PC-3 (cell line): ENCODE measurements around the gene USP4.

ENCODE experiments used
- EZH2 ChIP-seq: fragments of 300-600 bp; sonication (generic); IDR thresholded peaks from one replicate; pipeline ENCODE4 v1.6.1; 2017; ENCODE audit warnings: antibody characterized with exemption, mild to moderate bottlenecking, low read length; ENCODE audit not compliant: unreplicated experiment
- TF ChIP-seq, protein P1 (sequence below): fragments of 300-600 bp; sonication (generic); conservative IDR thresholded peaks from 2 replicates; pipeline ENCODE4 v1.5.1; 2017; ENCODE audit warnings: antibody characterized with exemption, low read depth, mild to moderate bottlenecking, low read length

DNA sequence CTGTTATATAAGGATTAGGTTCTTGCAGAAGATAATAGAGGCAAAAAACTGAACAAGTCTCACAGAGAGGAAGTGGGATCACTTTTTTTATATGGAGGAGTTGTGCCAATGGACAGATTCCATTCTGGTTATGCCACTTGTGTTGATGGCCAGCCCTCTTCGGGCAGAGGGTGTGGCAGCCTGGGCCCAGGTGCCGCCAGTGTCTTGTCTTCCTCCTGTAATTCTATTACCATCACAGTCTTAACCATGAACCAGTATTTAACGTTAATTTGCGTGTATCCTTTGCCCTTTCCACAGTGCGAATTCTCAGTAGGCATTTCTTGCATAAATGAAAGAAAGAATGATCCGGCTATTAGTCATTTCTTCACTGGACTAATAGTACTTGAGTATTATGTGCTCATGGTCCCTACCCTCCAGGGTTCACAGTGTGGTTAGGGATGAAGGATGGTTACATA, 7.0 kb upstream of the USP4 start:
- TF ChIP-seq EZH2: no peak
- TF ChIP-seq, protein P1, sequence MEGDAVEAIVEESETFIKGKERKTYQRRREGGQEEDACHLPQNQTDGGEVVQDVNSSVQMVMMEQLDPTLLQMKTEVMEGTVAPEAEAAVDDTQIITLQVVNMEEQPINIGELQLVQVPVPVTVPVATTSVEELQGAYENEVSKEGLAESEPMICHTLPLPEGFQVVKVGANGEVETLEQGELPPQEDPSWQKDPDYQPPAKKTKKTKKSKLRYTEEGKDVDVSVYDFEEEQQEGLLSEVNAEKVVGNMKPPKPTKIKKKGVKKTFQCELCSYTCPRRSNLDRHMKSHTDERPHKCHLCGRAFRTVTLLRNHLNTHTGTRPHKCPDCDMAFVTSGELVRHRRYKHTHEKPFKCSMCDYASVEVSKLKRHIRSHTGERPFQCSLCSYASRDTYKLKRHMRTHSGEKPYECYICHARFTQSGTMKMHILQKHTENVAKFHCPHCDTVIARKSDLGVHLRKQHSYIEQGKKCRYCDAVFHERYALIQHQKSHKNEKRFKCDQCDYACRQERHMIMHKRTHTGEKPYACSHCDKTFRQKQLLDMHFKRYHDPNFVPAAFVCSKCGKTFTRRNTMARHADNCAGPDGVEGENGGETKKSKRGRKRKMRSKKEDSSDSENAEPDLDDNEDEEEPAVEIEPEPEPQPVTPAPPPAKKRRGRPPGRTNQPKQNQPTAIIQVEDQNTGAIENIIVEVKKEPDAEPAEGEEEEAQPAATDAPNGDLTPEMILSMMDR: no peak
